GM18526 (cell line): ENCODE results near the gene IMPDH1.

Experiments
- POLR2A ChIP-seq: IDR thresholded peaks from 3 replicates; pipeline ENCODE4 v1.6.1; 2011; ENCODE audit not compliant: insufficient read length; ENCODE audit errors: extremely low read depth

The IMPDH1 gene

GRCh38 chr7:128349466-128349825 lies 60.3 kb downstream of the IMPDH1 start:
- TF ChIP-seq POLR2A, result no peak

- no peak for TF ChIP-seq POLR2A
These were observed 62.1 kb downstream of the IMPDH1 start for GRCh38 chr7:128347647-128348097.

GRCh38 chr7:128344431-128344774 lies 65.4 kb downstream of the IMPDH1 start:
- TF ChIP-seq POLR2A, result no peak

GRCh38 chr7:128343554-128344430 lies 66.0 kb downstream of the IMPDH1 start, which contains the start of gene RBM28:
RBM28 (minus strand) TSS chr7:128343908; CDS start chr7:128343793, 115 bp downstream.
- TF ChIP-seq POLR2A, result peak; percentile 93
